Upper lobe of right lung (tissue), 1 donor: Measurements from ENCODE around the gene ARID5B. TPM values are rescaled to one million over a fixed set of nuclear protein-coding genes. Genes with fewer than 3 reads are reported as not detected.

Experiments used
- ATAC-seq: fragments of 200-7000 bp; cut with Tn5 transposase; one replicate; pipeline ENCODE4 v1.9.1; 2020; ENCODE audit warnings: mild to moderate bottlenecking, moderate library complexity
- DNase-seq: peaks from one replicate; pipeline ENCODE4 v3.0.0-alpha.2; 2020
- H3K27ac ChIP-seq: fragments of 200-600 bp; one replicate; pipeline ENCODE4 v1.8.0; 2022
- H3K27me3 ChIP-seq: fragments of 200-600 bp; one replicate; pipeline ENCODE4 v1.8.0; 2022; ENCODE audit warnings: mild to moderate bottlenecking
- H3K36me3 ChIP-seq: fragments of 200-600 bp; one replicate; pipeline ENCODE4 v1.8.0; 2022
- H3K4me1 ChIP-seq: fragments of 200-600 bp; one replicate; pipeline ENCODE4 v1.8.0; 2022
- H3K4me3 ChIP-seq: fragments of 200-600 bp; one replicate; pipeline ENCODE4 v1.8.0; 2022; ENCODE audit warnings: mild to moderate bottlenecking
- H3K9me3 ChIP-seq: fragments of 200-600 bp; one replicate; pipeline ENCODE4 v1.8.0; 2022
- CTCF ChIP-seq: fragments of 200-600 bp; IDR thresholded peaks from one replicate; pipeline ENCODE4 v1.8.0; 2022; ENCODE audit warnings: antibody characterized with exemption
- intact Hi-C: fragments of 100-400 bp; cut with DNase I; formaldehyde crosslinking; loops from one replicate; pipeline ENCODE4 v1.11.0; 2022
- total RNA-seq: library from RNA; stranded (reverse); fragmentation: NEBNext Ultra II Directional; extraction: Animal tissue kit (Norgen Biotek cat#: 25700); gene quantifications from one replicate; pipeline ENCODE4 v1.2.1, GENCODE V29; 2021
- donor health status: DM: no; HTN: yes; CAD: no; lungs with severe emphysema.

ARID5B gene
- total RNA-seq, 1 donor from 2014 or later = 34.1 TPM

GRCh38 chr10:62077330-62078015, 176.0 kb downstream of the ARID5B start:
- ATAC-seq = no peak
- TF ChIP-seq CTCF = no peak
- H3K27me3 ChIP-seq = no peaks in the 10 kb centered on the region
- no peak overlapping the region for H3K4me3 ChIP-seq
- DNase-seq = no peak
- no peaks in the 10 kb centered on the region for H3K9me3 ChIP-seq
- intact Hi-C loops = no loop called here
- H3K36me3 ChIP-seq = peaks cover 33% of the 10 kb centered on the region
- peaks cover 48% of the 10 kb centered on the region for H3K4me1 ChIP-seq
- H3K27ac ChIP-seq = peak overlapping the region; percentile 28

GRCh38 chr10:62079885-62080559, 178.5 kb downstream of the ARID5B start:
- DNase-seq = no peak

GRCh38 chr10:62080905-62081304, 179.4 kb downstream of the ARID5B start:
- H3K27me3 ChIP-seq = no peaks in the 10 kb centered on the region
- no peak overlapping the region for H3K4me3 ChIP-seq
- no peak overlapping the region for H3K27ac ChIP-seq
- TF ChIP-seq CTCF = no peak
- ATAC-seq = no peak
- peaks cover 21% of the 10 kb centered on the region for H3K36me3 ChIP-seq
- DNase-seq = no peak
- peaks cover 56% of the 10 kb centered on the region for H3K4me1 ChIP-seq
- intact Hi-C loops = no loop called here
- no peaks in the 10 kb centered on the region for H3K9me3 ChIP-seq

More at GRCh38 chr10:62079885-62080559, 178.5 kb downstream of the ARID5B start:
- intact Hi-C loops = no loop called here
- peaks cover 60% of the 10 kb centered on the region for H3K4me1 ChIP-seq
- H3K27ac ChIP-seq = no peak overlapping the region
- H3K36me3 ChIP-seq = peaks cover 16% of the 10 kb centered on the region
- no peaks in the 10 kb centered on the region for H3K27me3 ChIP-seq
- H3K4me3 ChIP-seq = no peak overlapping the region
- no peak for TF ChIP-seq CTCF
- no peaks in the 10 kb centered on the region for H3K9me3 ChIP-seq
- no peak for ATAC-seq

GRCh38 chr10:62081341-62082270, 180.1 kb downstream of the ARID5B start:
- Histone ChIP-seq H3K36me3 (peaks cover 27% of the 10 kb centered on the region), H3K4me3 (no peak overlapping the region), H3K9me3 (no peaks in the 10 kb centered on the region), H3K27me3 (no peaks in the 10 kb centered on the region), H3K27ac (peak overlapping the region; percentile 78), H3K4me1 (peaks cover 50% of the 10 kb centered on the region)
- TF ChIP-seq CTCF = no peak
- ATAC-seq (no peak), DNase-seq (no peak)
- intact Hi-C loops = no loop called here

- no peak for TF ChIP-seq CTCF
- Histone ChIP-seq H3K27me3 (no peaks in the 10 kb centered on the region), H3K27ac (peak overlapping the region; percentile 78), H3K9me3 (no peaks in the 10 kb centered on the region), H3K4me3 (no peak overlapping the region), H3K36me3 (peaks cover 32% of the 10 kb centered on the region), H3K4me1 (peaks cover 47% of the 10 kb centered on the region)
- ATAC-seq (no peak), DNase-seq (no peak)
- intact Hi-C loops = no loop called here
These were observed 180.8 kb downstream of the ARID5B start for GRCh38 chr10:62082271-62082656.
